Measurements from ENCODE around the gene CASP9.
"Not testable (repeated sequence)": the region's sequence is repeated elsewhere in the genome, so short reads cannot be mapped to it uniquely, and the experiment has no call there.

Gene CASP9

DNA sequence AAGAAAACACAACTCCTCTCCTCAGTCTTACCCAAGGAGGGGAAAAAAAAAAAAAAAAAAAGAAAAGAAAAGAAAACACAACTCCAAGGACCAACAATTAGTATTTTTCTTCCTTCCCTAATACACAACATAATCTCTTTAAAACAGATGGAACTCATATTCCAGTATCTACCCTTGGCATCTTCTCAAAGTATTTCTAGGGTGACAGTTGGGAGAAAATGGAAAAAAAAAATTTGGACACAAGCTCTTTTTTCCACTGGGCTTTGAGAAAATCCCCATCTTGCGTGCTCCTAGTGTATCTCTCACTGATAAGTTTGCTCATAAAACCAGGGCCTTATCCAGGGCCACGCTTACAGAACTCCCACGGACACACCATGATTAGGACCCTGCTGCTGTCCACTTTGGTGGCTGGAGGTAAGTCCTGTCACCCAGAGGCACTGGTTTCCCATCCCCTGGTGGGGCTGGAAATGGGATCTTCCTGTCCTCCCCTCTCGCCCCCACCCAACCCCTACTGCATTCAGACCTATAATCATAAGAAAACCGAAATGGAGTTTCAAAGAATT lies 48.2 kb downstream of the CASP9 start, which contains the start of gene CELA2B:
Gene CELA2B, plus strand, starts transcription at position 353 of the 563 bp plus-strand sequence. Its CDS starts 22 bp downstream, at position 375.
- H3K27me3 Mint-ChIP-seq (ENCODE audit: low read depth): no peaks in the 10 kb centered on the region
- no peaks in the 10 kb centered on the region for H3K36me3 Mint-ChIP-seq (ENCODE audit: low read depth)
- no peaks in the 10 kb centered on the region for H3K9me3 Mint-ChIP-seq
- H3K27ac Mint-ChIP-seq: no peak within 1 kb of the TSS
- H3K4me3 Mint-ChIP-seq: no peak within 1 kb of the TSS
- H3K4me1 Mint-ChIP-seq (ENCODE audit: low read depth): no peaks in the 10 kb centered on the region

DNA sequence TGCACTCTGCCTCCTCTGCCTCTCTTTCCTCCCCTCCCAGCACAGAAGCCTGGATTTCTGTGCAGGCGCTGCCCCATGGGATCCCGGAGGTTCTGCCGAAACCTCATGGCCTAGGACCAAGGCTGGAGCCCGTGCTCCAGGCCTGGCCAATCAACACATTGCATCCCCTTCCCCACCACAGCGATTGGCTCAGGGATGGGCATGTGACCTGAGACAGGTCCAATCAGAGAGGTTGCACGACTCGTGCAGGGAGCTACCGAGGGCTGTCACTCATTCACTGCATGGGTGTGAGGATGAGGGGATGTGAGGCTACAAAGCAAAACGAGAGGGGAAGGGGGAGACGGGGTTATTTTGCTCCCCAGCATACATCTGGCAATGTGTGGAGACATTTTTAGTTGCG lies 51.4 kb downstream of the CASP9 start:
- no peaks in the 10 kb centered on the region for H3K27me3 Mint-ChIP-seq (ENCODE audit: low read depth)
- H3K4me1 Mint-ChIP-seq (ENCODE audit: low read depth): no peaks in the 10 kb centered on the region

DNA sequence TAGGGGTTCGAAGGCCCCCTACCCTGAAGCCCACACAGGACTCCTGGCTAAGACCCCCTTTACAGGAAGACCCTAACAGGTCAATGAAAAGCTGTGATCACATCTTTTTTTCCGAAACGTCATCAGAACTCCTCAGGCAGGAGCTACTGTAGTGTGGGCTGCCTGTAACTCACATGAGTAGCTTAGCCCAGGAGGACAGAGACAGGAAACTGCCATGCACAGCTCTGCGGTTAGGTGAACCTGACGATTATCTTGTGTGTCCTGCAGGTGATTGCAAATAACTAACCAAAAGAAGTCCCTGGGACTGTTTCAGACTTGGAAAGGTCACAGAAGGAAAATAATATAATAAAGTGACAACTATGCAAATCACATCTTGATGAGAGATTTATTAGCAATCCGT lies 52.3 kb downstream of the CASP9 start:
- H3K27me3 Mint-ChIP-seq (ENCODE audit: low read depth); H3K9me3 Mint-ChIP-seq; H3K4me3 Mint-ChIP-seq; H3K4me1 Mint-ChIP-seq (ENCODE audit: low read depth); H3K27ac Mint-ChIP-seq; H3K36me3 Mint-ChIP-seq (ENCODE audit: low read depth): not testable (repeated sequence)

More for the DNA sequence above, 51.4 kb downstream of the CASP9 start:
- Mint-ChIP-seq H3K36me3 (ENCODE audit: low read depth) (no peaks in the 10 kb centered on the region), H3K27ac (no peak overlapping the region), H3K4me3 (no peak overlapping the region), H3K9me3 (no peaks in the 10 kb centered on the region)

DNA sequence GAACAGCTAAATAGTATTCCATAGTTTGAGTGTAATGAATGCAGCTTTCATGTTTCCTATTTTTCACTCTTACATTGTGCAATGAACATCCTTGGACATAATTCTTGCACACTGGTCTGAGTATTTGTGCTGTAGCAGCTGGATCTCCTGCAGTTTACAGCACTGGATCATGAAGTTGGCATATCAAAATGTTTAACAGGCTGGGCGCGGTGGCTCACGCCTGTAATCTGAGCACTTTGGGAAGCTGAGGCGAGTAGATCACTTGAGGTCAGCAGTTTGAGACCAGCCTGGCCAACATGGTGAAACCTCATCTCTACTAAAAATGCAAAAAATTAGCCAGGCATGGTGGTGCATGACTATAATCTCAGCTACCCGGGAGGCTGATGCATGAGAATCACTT lies 52.9 kb downstream of the CASP9 start:
- H3K27ac Mint-ChIP-seq; H3K27me3 Mint-ChIP-seq (ENCODE audit: low read depth); H3K36me3 Mint-ChIP-seq (ENCODE audit: low read depth); H3K4me3 Mint-ChIP-seq; H3K9me3 Mint-ChIP-seq; H3K4me1 Mint-ChIP-seq (ENCODE audit: low read depth): not testable (repeated sequence)

DNA sequence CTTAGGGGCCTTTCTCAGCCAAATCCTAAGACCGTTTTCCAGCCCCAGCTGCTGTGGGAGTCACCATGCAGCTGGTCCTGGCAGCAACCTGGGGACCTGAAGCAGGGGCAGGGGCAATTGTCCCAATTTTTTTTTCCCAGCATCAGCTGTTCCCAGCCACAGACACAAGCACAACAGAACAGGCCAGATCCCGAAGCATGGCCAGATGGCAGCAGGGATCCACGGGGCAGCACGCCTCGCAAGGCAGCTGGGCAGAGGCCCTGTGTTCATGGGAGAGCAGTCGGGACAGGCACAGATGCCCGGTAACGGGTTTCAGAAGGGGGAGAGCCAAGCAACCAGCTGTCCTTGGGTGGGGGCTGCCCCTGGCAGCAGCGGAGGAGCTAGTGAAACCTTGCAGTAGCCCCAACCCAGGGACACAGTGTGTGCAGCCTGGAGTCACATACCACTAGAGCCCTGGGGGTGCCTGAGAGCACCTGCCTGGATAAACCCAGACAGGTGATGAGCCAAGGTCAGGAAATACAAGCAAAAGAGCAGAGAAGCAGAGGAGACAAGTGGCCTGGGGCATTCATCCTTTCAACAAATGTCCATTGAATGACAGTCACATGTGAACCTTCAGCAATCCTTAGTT lies 54.1 kb downstream of the CASP9 start:
- H3K27ac Mint-ChIP-seq; H3K4me3 Mint-ChIP-seq; H3K4me1 Mint-ChIP-seq (ENCODE audit: low read depth); H3K9me3 Mint-ChIP-seq; H3K36me3 Mint-ChIP-seq (ENCODE audit: low read depth); H3K27me3 Mint-ChIP-seq (ENCODE audit: low read depth): not testable (repeated sequence)

DNA sequence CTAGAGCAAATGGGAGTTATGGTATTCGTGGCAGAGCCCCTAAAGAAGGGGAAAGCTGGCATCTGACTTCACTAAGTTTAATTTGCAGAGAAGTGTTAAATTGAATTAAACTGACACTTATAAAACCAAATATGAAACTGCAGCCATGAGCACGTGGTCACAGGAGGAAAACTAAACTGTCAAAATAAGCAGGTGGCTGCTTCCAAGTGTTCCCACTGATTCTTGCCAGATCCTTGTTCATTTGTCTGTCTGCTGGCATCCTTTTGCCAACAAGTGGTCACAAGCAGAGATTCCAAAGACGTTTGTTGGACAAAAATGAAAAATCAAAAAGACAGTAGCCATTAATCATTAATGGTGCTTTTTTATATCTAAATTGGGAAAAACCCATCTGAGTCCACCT lies 54.7 kb downstream of the CASP9 start:
- Mint-ChIP-seq H3K36me3 (ENCODE audit: low read depth) (no peaks in the 10 kb centered on the region), H3K4me3 (no peak overlapping the region)

DNA sequence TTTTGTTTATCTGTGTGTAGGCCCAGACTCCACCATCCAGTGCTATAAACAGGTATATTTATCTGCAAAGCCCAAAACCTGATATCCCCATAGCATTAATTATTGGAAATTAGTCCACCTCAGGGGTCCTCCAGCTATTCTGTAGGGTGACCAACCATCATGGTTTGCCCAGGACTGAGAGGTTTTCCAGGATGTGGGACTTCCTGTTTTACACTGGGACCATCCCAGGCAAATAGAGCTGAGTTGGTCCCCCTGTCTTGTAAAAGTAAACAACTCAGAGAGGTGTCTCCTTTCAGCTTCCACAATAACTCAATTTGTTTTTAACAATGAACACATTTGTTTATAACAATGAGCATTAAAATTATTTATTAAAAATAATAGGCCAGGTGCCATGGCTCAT lies 55.9 kb downstream of the CASP9 start:
- Mint-ChIP-seq H3K27me3 (ENCODE audit: low read depth) (peaks cover 3% of the 10 kb centered on the region), H3K36me3 (ENCODE audit: low read depth) (no peaks in the 10 kb centered on the region), H3K27ac (no peak overlapping the region), H3K9me3 (no peaks in the 10 kb centered on the region), H3K4me3 (no peak overlapping the region), H3K4me1 (ENCODE audit: low read depth) (no peaks in the 10 kb centered on the region)

More for the DNA sequence above, 54.7 kb downstream of the CASP9 start:
- Mint-ChIP-seq H3K4me1 (ENCODE audit: low read depth) (no peaks in the 10 kb centered on the region), H3K9me3 (no peaks in the 10 kb centered on the region), H3K27ac (no peak overlapping the region), H3K27me3 (ENCODE audit: low read depth) (peaks cover 2% of the 10 kb centered on the region)

DNA sequence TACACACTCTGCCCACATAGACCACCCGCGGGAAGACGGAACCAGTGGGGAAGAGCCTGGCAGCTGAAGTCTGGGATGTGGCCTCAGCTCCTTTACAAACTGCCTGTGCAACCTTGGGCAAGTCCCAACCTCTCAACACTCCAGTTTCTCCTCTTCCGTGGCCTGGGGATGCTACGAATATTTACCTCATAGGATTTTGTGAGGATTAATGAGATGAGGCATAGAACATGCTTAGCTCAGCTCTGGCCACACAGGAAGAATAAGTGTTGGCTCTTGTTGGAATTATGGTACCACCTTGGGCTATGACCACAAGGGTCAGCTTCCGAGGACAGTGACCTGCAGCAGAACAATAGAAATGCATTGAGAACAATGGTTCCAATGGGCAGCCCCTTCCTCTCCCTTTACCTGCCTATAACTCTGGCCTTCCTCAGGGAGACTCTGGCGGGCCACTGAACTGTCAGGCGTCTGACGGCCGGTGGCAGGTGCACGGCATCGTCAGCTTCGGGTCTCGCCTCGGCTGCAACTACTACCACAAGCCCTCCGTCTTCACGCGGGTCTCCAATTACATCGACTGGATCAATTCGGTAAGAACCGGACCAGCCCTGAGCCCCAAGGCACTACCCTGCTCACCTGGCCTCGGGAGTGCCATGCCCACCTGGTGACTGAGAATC lies 56.9 kb downstream of the CASP9 start:
- H3K27ac Mint-ChIP-seq; H3K4me3 Mint-ChIP-seq; H3K9me3 Mint-ChIP-seq; H3K27me3 Mint-ChIP-seq (ENCODE audit: low read depth); H3K36me3 Mint-ChIP-seq (ENCODE audit: low read depth); H3K4me1 Mint-ChIP-seq (ENCODE audit: low read depth): not testable (repeated sequence)

DNA sequence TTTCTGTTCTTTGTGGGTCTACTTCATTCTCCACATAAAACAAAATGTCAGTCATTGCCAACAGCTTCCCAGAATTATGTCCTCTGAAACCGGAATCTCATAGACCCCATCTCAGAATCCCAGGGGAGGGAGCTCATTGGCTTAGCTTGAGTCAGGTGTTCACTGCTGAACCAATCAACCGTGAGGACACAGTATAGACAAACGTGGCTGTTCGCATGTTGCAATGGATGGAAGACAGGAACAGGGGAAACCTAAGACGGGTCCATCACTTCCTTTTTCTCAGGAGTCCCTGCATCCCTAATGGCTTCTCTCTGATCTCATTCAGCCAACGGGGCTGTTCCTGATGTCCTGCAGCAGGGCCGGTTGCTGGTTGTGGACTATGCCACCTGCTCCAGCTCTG lies 58.3 kb downstream of the CASP9 start:
- Mint-ChIP-seq H3K9me3 (no peaks in the 10 kb centered on the region), H3K27me3 (ENCODE audit: low read depth) (peaks cover 3% of the 10 kb centered on the region), H3K4me1 (ENCODE audit: low read depth) (no peaks in the 10 kb centered on the region), H3K36me3 (ENCODE audit: low read depth) (no peaks in the 10 kb centered on the region), H3K27ac (no peak overlapping the region), H3K4me3 (no peak overlapping the region)

DNA sequence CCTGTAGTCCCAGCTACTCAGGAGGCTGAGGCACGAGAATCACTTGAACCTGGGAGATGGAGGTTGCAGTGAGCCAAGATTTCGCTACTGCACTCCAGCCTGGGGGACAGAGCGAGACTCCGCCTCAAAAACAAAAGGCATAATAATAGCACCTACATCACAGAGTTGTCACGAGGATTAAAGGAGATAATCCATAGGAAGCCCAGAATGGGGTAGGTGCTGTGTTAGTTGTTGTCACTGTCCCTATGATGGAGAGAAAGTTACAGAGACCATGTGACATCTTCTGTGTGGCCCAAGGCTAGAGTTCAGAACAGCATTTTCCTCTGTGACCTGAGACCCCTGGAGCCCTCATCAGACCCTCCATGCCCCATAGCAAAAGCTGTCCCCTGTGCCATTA lies 60.1 kb downstream of the CASP9 start:
- not testable (repeated sequence) for H3K36me3 Mint-ChIP-seq (ENCODE audit: low read depth); H3K27ac Mint-ChIP-seq; H3K4me1 Mint-ChIP-seq (ENCODE audit: low read depth); H3K27me3 Mint-ChIP-seq (ENCODE audit: low read depth); H3K4me3 Mint-ChIP-seq; H3K9me3 Mint-ChIP-seq

DNA sequence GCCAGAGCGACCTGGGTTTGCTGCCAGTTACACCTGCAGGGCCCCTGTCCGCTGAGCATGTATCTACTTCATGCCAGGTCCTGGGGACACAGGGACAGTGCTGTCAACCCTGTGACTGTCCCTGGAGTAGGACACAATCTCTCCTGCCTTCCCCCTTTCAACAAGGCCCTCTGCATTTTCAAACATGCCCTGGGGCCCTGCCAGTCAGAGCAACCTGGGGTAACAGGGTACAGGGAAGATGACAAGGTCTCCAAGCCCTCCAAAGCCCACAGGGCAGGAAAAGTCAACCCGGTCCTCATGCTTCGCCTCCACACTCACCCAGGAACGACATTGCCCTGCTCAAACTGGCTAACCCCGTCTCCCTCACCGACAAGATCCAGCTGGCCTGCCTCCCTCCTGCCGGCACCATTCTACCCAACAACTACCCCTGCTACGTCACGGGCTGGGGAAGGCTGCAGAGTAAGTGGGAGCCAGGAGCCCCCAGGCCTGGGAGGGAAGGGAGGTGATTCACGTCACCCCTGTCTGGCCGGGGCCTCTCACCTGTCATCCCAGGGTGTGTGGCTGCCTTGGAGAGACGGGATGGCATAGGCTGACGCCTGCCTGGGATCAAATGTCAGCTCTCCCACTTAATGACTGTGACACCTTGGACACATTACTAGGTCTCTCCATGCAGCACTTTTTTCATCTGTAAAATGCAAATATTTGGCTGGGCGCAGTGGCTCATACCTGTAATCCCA lies 60.8 kb downstream of the CASP9 start:
- H3K4me3 Mint-ChIP-seq; H3K9me3 Mint-ChIP-seq; H3K36me3 Mint-ChIP-seq (ENCODE audit: low read depth); H3K4me1 Mint-ChIP-seq (ENCODE audit: low read depth); H3K27me3 Mint-ChIP-seq (ENCODE audit: low read depth); H3K27ac Mint-ChIP-seq: not testable (repeated sequence)

DNA sequence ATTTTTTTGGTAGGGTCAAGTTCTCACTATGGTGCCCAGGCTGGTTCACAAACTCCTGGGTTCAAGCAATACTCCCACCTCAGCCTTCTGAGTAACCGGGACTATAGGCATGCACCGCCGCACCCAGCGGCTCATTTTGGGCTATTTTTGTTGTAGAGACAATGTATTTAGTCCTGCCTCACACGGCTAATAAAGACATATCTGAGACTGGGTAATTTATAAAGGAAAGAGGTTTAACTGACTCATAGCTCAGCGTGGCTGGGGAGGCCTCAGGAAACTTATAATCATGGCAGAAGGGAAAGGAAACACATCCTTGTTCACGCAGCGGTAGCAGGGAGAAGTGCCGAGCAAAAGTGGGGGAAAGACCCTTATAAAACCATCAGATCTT lies 63.3 kb downstream of the CASP9 start:
- peaks cover 6% of the 10 kb centered on the region for H3K27me3 Mint-ChIP-seq (ENCODE audit: low read depth)
- H3K9me3 Mint-ChIP-seq: no peaks in the 10 kb centered on the region
- H3K4me1 Mint-ChIP-seq (ENCODE audit: low read depth): no peaks in the 10 kb centered on the region
- no peak overlapping the region for H3K27ac Mint-ChIP-seq
- no peaks in the 10 kb centered on the region for H3K36me3 Mint-ChIP-seq (ENCODE audit: low read depth)
- no peak overlapping the region for H3K4me3 Mint-ChIP-seq

DNA sequence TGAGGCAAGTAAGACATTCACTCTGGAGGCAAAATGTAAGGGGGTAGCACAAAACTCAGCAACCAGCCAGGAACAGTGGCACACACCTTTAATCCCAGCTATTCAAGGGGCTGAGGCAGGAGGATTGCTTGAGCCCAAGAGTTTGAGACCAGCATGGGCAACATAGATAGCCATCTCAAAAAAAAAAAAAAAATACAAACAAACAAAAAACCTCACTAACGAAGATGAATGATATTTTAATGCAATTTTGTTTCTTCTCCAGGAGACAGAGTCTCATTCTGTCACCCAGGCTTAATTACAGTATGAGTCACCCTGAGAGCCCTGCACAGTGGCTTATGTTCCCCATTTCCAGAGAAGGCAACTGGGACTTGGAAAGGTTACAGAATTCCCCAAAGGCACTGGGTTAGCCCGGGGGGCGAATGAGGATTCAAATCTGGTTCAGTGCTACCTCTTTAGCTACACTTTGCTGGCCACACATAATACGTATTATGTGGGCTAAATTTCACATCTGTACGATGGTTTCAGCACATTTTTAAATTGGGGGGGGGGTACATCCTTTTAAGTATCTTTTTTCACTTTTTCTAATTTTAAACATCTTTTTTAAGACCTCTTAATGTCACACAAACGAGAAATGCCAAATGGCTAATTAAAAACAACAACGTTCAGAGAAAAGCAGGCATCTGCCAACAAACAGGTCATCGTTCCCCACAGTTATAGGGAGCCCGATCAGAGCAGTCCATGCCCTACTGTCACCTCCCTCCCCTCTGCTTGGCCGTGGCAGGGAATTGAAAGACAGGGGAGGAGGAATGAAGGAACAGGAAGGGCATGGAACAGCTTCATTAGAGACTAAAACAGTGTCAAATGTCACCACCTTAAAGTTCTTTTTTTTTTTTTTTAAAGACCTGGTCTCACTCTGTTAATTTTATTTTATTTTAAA lies 64.0 kb downstream of the CASP9 start:
- no peak overlapping the region for H3K4me3 Mint-ChIP-seq
- H3K9me3 Mint-ChIP-seq: no peaks in the 10 kb centered on the region
- no peaks in the 10 kb centered on the region for H3K36me3 Mint-ChIP-seq (ENCODE audit: low read depth)
- H3K27me3 Mint-ChIP-seq (ENCODE audit: low read depth): peaks cover 6% of the 10 kb centered on the region
- no peaks in the 10 kb centered on the region for H3K4me1 Mint-ChIP-seq (ENCODE audit: low read depth)
- no peak overlapping the region for H3K27ac Mint-ChIP-seq

DNA sequence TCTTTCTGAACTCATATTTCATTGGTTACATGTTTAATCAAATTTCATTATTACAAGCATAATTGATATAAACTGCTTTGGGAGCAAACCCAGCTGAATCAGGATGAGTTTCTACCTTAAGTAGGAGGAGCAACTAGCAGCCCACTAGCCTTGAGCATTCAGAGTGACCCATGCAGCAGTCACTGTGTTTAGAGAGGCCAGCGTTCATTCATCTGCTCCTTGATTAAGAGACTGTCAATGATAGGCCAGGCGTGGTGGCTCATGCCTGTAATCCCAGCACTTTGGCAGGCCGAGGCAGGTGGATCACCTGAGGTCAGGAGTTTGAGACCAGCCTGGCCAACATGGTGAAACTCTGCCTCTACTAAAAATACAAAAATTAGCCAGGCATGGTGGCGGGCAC lies 65.6 kb downstream of the CASP9 start:
- not testable (repeated sequence) for H3K27ac Mint-ChIP-seq; H3K27me3 Mint-ChIP-seq (ENCODE audit: low read depth); H3K4me3 Mint-ChIP-seq; H3K9me3 Mint-ChIP-seq; H3K36me3 Mint-ChIP-seq (ENCODE audit: low read depth); H3K4me1 Mint-ChIP-seq (ENCODE audit: low read depth)
